ENCODE data around the gene C5orf15.
"Not testable (repeated sequence)": the region's sequence is repeated elsewhere in the genome, so short reads cannot be mapped to it uniquely, and the experiment has no call there.

The C5orf15 gene

GRCh38 chr5:133963493-133964128 is 4.8 kb downstream of the C5orf15 start:
- no peak for DNase-seq (ENCODE audit: low read depth in 2 of 2)

GRCh38 chr5:133962801-133963476 is 5.5 kb downstream of the C5orf15 start:
- no peak for DNase-seq (ENCODE audit: low read depth in 2 of 2)

DNA sequence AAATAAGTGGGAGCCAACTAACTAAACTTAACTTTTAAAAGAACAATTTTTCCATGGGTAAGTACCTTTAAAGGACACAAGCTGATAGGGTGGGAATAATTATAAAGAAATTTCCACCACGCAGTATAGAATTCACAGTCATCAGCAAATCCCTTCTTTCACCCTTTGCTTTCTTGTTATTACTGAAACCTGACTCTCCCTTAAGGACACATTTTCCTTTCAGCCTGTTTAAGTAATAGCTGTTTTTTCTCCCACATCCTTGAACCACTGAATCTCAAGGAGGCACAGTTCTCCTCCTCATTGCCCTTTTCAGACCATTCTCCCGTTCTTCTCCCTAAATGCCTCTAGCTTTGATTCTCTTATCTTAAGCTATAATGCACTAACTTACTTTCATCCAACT is 6.3 kb downstream of the C5orf15 start:
- DNase-seq (ENCODE audit: low read depth in 2 of 2) = no peak

- DNase-seq (ENCODE audit: low read depth in 2 of 2) = no peak
Observed at GRCh38 chr5:133959643-133960042, 8.8 kb downstream of the C5orf15 start.

DNA sequence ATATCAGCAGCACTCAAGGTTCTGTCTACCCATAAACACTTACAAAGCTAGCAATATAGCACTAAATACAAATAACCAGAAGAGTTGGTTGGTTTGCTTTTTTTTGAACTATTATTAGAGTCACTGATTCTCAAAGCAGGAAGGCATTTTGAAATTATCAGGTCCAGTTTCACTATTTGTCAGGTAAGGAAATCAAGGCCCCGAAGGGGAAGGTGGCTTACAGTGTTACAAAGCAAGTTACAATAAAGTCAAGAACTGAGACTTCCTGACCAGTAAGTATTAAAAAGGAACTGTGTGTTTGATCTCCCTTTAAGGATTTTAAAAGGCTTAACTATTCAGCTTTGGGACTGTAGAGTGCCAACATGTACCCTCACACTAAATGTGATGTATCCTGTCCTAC is 10.8 kb downstream of the C5orf15 start:
- DNase-seq (ENCODE audit: low read depth in 2 of 2) = no peak

GRCh38 chr5:133957080-133957479 is 11.3 kb downstream of the C5orf15 start:
- no peak for DNase-seq (ENCODE audit: low read depth in 2 of 2)

GRCh38 chr5:133956196-133956595 is 12.2 kb downstream of the C5orf15 start:
- DNase-seq (ENCODE audit: low read depth in 2 of 2) = not testable (repeated sequence)

DNA sequence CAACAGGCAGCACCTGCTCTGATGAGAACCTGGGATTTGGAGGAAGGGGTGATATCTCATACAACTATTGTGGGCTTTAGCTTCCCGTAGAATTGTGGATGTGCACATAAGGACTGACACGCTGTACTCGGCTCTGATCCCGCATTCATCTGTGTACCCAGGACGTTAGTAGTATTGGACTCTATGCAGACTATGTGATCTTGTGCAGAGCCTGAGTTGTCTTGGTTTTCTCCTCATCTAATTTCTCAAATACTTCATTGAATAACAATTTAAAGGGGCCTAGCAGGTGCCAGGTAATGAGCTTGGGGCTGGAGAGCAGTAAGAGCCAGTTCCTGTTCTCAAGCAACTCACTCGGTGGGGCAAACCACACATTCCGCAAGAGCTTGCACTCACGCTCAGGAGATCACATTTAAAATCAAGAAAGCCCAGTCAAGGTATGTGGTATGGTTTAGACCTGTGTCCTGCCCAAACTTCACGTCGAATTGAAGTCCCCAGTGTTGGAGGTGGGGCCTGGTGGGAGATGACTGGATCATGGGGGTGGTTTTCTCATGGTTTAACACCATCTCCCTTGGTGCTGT is 14.8 kb downstream of the C5orf15 start:
- no peak for DNase-seq (ENCODE audit: low read depth in 2 of 2)

DNA sequence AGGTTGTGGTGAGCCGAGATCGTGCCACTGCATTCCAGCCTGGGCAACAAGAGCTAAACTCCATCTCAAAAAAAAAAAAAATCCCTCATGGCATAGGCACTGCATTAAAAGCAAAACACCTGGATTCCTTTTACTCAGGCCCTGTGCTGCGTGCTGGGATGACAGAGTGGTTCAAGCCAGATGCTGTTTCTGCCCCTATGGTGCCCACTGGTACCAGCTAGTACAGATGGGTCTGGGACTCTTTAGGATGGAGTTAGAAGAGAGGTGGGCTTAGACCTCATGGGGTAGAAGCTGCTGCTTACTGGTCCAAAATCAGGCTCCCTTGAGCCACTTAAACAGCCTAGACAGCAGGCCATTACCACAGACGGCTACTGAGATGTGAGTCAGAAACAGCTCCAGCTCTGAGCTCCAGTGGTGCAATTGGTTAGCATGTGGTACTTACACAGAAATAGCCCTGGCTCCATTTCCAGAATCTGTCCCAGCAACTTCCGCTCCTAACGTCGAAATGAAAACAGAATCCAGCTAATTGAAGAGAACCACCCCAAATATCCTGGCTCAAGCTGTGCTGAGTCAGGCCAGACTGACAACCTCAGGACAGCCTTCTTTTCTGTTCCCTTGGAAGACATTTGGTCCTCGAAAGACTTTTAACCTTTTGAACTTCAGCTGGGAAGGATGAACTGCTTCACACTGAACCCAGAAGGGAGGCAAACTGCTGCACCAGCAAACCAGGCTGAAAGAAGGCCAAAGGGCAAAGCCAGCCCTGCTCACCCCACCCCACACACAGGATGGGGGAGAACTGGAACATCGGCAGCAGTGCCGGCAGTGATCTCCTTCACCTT is 15.5 kb downstream of the C5orf15 start:
- no peak for DNase-seq (ENCODE audit: low read depth in 2 of 2)

DNA sequence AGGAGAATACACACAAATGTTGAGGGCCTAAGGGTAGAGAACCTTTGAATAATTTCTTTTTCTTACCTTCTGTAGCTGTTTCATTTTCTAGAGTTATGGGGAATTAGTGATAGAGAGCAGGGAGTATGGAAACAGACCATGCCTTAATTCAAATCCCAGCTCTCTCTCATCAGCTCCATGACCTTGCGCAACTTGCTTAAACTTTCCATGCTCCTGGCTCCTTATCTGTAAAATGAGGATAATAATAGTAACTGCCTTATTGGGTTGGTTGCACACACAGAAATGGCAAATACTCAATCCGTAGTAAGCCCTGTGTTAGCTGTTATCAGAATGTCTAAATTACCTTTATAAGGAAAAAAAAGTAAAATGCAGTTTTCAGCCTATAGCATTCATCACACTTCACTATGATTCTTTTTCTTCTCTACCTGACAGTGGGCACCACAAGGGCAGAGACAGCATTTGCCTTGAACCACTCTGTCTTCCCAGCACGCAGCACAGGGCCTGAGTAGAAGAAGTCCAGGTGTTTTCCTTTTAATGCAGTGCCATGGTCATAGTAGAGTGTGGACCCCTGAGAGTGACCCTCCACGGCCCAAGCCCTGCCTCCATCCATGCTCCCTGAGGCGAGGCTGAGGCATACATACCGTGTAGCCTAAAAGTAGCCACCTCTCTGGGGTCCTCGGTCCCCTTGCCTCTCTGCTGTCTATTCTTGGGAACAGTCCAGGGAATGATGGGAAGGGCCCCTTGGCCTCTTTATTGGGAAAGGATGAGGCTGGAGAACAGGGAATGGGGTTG is 17.4 kb downstream of the C5orf15 start:
- no peak for DNase-seq (ENCODE audit: low read depth in 2 of 2)

GRCh38 chr5:133948721-133949120 is 19.7 kb downstream of the C5orf15 start:
- no peak for DNase-seq (ENCODE audit: low read depth in 2 of 2)

DNA sequence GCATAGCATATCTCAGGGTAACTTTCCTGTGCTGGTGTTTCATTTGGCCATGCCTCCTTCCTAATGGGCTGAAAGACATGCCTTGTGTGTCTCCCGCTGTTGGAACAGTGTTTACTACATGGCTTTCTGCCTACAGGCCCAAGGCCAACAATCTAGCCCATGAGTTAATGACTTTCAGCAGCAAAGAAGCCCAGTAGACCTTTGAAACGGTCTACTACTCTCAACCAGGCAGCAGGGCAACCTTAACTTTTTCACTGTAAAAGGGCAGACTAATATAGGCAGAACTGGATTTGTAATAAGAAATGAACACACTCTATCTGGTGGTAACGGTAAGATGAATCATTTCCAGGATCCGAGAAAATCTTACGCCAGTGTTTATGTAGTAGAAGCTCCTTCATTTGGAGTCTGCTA is 21.0 kb downstream of the C5orf15 start:
- DNase-seq (ENCODE audit: low read depth in 2 of 2) = no peak

GRCh38 chr5:133945568-133945967 is 22.9 kb downstream of the C5orf15 start:
- no peak for DNase-seq (ENCODE audit: low read depth in 2 of 2)

- no peak for DNase-seq (ENCODE audit: low read depth in 2 of 2)
Observed at GRCh38 chr5:133944263-133945185, 23.9 kb downstream of the C5orf15 start.

DNA sequence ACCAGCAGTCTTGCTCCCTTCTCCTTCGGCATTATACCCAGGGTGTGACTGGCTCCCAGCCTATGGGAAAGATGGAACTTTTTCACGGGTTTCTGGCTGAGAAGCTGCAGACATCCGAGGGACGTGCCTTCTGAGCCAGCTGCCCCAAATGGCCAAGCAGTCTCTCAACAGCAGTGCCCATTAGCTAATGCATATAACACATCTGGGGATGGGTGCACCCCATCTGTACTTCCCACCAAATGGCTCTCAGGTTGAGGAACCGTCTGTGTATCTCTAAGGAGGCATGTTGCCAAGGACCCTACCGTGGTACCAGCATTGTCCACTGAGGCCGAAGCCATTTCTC is 25.0 kb downstream of the C5orf15 start:
- no peak for DNase-seq (ENCODE audit: low read depth in 2 of 2)

DNA sequence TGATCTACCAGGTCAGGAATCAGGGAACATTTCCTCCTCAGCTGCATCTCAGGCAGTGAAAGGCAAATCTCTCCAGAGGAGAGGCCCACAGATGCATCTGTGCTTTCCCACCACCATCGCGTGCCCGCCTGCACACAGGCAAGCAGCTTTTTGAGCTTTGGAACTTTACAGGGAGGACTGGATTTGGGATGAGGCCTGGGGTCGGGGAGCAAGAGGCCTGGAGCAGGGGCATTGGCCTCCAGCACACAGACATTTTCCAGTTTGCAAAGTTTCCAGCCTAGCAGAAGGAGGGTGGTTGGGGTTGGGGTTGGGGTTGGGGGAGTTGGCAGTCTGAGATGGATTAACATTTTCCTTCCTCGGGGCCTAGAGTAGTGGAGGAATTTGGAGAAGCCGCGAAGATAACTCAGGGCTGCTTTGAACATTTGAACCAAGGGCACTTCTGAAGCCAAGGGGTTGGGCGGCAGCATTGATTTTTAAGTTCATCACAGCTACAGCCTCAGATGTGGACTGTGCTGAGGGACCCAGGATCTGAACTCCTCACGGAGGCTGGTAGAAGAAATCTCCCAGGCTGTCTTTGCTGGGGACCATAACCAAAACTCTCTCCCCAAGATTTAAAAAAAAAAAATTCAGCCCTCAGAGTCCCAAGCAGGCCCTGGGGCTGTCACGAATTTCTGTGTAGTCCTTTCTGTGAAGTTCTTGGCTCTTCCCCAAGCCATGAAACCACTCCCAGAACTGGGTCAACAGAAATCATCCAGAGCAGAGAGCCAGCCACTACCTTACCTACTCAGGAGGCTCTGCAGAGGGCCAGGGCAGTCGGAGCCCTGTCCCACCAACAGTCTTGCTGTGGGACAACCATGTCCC is 25.6 kb downstream of the C5orf15 start:
- no peak for DNase-seq (ENCODE audit: low read depth in 2 of 2)

DNA sequence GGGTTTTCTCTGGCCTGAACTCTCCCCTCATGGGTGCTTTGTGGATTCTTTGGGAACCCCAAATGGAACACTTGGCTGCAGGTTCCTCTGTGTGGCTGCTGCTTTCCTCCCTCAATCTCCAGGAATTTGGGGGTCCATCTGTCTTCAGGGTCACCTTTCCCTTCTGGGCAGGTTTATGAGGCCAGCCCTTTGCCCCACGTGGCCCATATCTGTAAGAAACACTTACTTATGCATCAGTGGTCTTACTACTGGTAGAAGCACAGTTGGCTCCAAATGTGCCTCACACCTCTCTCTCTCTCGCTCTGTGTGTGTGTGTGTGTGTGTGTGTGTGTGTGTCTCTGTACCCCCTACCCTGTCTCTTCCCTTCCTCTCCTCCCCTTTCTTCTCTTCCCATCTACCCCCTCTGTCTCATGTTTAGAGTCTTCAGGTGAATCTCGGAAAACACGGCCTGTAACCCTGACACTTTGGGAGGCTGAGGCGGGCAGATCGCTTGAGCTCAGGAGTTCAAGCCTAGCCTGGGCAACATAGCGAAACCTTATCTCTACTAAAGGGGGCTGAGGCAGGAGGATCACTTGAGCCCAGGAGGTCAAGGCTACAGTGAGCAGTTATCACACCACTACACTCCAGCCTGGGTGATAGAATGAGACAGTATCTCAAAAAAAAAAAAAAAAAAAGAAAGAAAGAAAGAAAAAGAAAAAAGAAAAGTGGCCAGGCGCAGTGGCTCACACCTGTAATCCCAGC is 26.8 kb downstream of the C5orf15 start:
- DNase-seq (ENCODE audit: low read depth in 2 of 2) = no peak

DNA sequence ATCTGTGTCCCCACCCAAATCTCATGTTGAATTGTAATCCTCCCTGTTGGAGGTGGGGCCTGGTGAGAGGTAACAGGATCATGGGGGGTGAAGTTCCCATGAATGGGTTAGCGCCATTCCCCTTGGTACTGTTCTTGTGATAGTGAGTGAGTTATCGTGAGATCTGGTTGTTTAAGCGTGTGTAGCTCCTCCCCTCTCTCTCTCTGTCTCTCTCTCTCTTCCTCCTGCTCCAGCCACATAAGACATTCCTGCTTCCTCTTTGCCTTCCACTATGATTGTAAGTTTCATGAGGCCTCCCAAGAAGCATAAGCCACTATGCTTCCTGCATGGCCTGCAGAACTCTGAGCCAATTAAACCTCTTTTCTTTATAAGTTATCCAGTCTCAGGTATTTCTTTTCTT is 28.8 kb downstream of the C5orf15 start:
- DNase-seq (ENCODE audit: low read depth in 2 of 2) = no peak

GRCh38 chr5:133938929-133939328 is 29.5 kb downstream of the C5orf15 start:
- DNase-seq (ENCODE audit: low read depth in 2 of 2) = no peak

All from stimulated activated CD8-positive, alpha-beta memory T cell treated with anti-CD3 and anti-CD28 coated beads, Interleukin-7, amount 100 ng/mL, for 4 hours (primary cell).